Small intestine (tissue), 7 donors: ENCODE measurements around the gene SELENOH. TPM values are rescaled to one million over a fixed set of nuclear protein-coding genes. Genes with fewer than 3 reads are reported as not detected.

Source experiments
- DNase-seq, 2 donors: peaks; one replicate each; pipeline versions ENCODE4 v3.0.0 to v3.0.0-alpha.2; 2013
- FAIRE-seq: peaks from 2 replicates; lab custom pipeline; 2012; peaks lifted over from hg19 to GRCh38; lab: Jason Lieb, UNC
- H3K27ac ChIP-seq, 3 donors: one replicate each; pipeline ENCODE4 v1.5.1; 2013; ENCODE audit warnings: low read length in 2 of 3, mild to moderate bottlenecking in 2 of 3, control low read depth in 1 of 3, inconsistent platforms in 1 of 3, low read depth in 1 of 3, moderate library complexity in 1 of 3
- H3K27me3 ChIP-seq, 3 donors: one replicate each; pipeline ENCODE4 v1.6.1; 2013; ENCODE audit warnings: low read length in 3 of 3, inconsistent platforms in 1 of 3; ENCODE audit not compliant: control insufficient read depth in 3 of 3, insufficient read depth in 3 of 3
- H3K36me3 ChIP-seq, 3 donors: one replicate each; pipeline ENCODE4 v1.6.1; 2013; ENCODE audit warnings: low read length in 3 of 3, inconsistent platforms in 1 of 3, low read depth in 1 of 3, mild to moderate bottlenecking in 1 of 3, moderate library complexity in 1 of 3; ENCODE audit not compliant: control insufficient read depth in 3 of 3, insufficient read depth in 2 of 3
- H3K4me1 ChIP-seq, 3 donors: one replicate each; pipeline ENCODE4 v1.6.1; 2013; ENCODE audit warnings: low read length in 2 of 3, inconsistent platforms in 1 of 3, low read depth in 1 of 3, mild to moderate bottlenecking in 1 of 3, moderate library complexity in 1 of 3; ENCODE audit not compliant: control insufficient read depth in 3 of 3, insufficient read depth in 2 of 3
- H3K4me3 ChIP-seq, 3 donors: one replicate each; pipeline ENCODE4 v1.5.1; 2013; ENCODE audit warnings: low read length in 3 of 3, control low read depth in 1 of 3, inconsistent platforms in 1 of 3, low read depth in 1 of 3, mild to moderate bottlenecking in 1 of 3, moderate library complexity in 1 of 3
- H3K9me3 ChIP-seq, 2 donors: one replicate each; pipeline ENCODE4 v1.6.1; 2013; ENCODE audit warnings: low read depth in 1 of 2, low read length in 1 of 2; ENCODE audit not compliant: control insufficient read depth in 2 of 2, insufficient read depth in 1 of 2
- WGBS, 3 donors: extraction: QIAGEN DNeasy Blood & Tissue Kit; methylation state at CpG; one replicate each; pipeline ENCODE4 v1.1.7; 2013; 5-methylcytosine and 5-hydroxymethylcytosine counted together
- polyA plus RNA-seq, 4 donors: library from polyadenylated mRNA; stranded (reverse) in 3 of 4; unstranded in 1 of 4; fragments of 200-250 nt in 3 of 4; fragments of 120-200 nt in 1 of 4; gene quantifications; one replicate each; pipeline versions ENCODE4 v1.2.1 to v1.2.3, GENCODE V29; 2013
- donor health status: healthy with polysubstance abuse.
- donor health status: control.
- donor health status: control.
- donor health status: Bipolar disorder and iron deficiency.
- donor health status: healthy.

The SELENOH gene
- polyA plus RNA-seq, 4 donors = 78.3 to 148 (median 128) TPM

- FAIRE-seq = no peak
- WGBS, 3 donors = 39 to 59% (median 43%) methylated on average over 6 of the region's 6 CpGs
- no peak overlapping the region for H3K4me3 ChIP-seq
- H3K9me3 ChIP-seq = no peaks in the 10 kb centered on the region
- H3K36me3 ChIP-seq = peaks cover 0 to 22% (median 8%) of the 10 kb centered on the region in 3 donors
- peak overlapping the region; percentile 13 to 86 (median 82) for H3K27ac ChIP-seq
- peak; percentile 80 to 84 for DNase-seq
- H3K4me1 ChIP-seq = peaks cover 26 to 82% (median 39%) of the 10 kb centered on the region in 3 donors
- H3K27me3 ChIP-seq = no peaks in the 10 kb centered on the region
These were observed 46.8 kb downstream of the SELENOH start for GRCh38 chr11:57787920-57788702.

- FAIRE-seq = no peak
- Histone ChIP-seq H3K27ac (peak overlapping the region; percentile 13 to 86 (median 75)), H3K9me3 (no peaks in the 10 kb centered on the region), H3K4me3 (no peak overlapping the region), H3K27me3 (no peaks in the 10 kb centered on the region), H3K4me1 (peaks cover 26 to 86% (median 45%) of the 10 kb centered on the region in 3 donors), H3K36me3 (peaks cover 0 to 24% (median 9%) of the 10 kb centered on the region in 3 donors)
- peak in 1 of 2 donors; percentile 47 for DNase-seq
These were observed 47.4 kb downstream of the SELENOH start for GRCh38 chr11:57788703-57789088.

GRCh38 chr11:57791321-57792059 is 50.2 kb downstream of the SELENOH start:
- Histone ChIP-seq H3K27ac (peak overlapping the region; percentile 75 to 80 (median 75)), H3K27me3 (no peaks in the 10 kb centered on the region), H3K9me3 (no peaks in the 10 kb centered on the region), H3K4me3 (no peak overlapping the region), H3K4me1 (peaks cover 24 to 63% (median 46%) of the 10 kb centered on the region in 3 donors), H3K36me3 (peaks cover 5 to 41% (median 12%) of the 10 kb centered on the region in 3 donors)
- WGBS, 3 donors = 87 to 88% (median 88%) methylated on average over 22 of the region's 22 CpGs
- DNase-seq (no peak), FAIRE-seq (no peak)

- Histone ChIP-seq H3K27me3 (no peaks in the 10 kb centered on the region), H3K36me3 (peaks cover 7 to 46% (median 17%) of the 10 kb centered on the region in 3 donors), H3K9me3 (no peaks in the 10 kb centered on the region), H3K4me3 (no peak overlapping the region), H3K27ac (peak overlapping the region; percentile 75 to 80 (median 75)), H3K4me1 (peaks cover 23 to 57% (median 44%) of the 10 kb centered on the region in 3 donors)
- peak; percentile 41 to 76 for DNase-seq
- WGBS, 3 donors = 65 to 94% (median 74%) methylated on average over 7 of the region's 7 CpGs
- no peak for FAIRE-seq
These were observed 50.8 kb downstream of the SELENOH start for GRCh38 chr11:57792060-57792541.

GRCh38 chr11:57792870-57793269 is 51.6 kb downstream of the SELENOH start:
- peak overlapping the region; percentile 75 to 80 (median 75) for H3K27ac ChIP-seq
- no peak overlapping the region for H3K4me3 ChIP-seq
- H3K36me3 ChIP-seq = peaks cover 7 to 53% (median 17%) of the 10 kb centered on the region in 3 donors
- FAIRE-seq (no peak), DNase-seq (peak; percentile 60 to 68)
- peaks cover 20 to 51% (median 38%) of the 10 kb centered on the region in 3 donors for H3K4me1 ChIP-seq
- no peaks in the 10 kb centered on the region for H3K27me3 ChIP-seq
- no peaks in the 10 kb centered on the region for H3K9me3 ChIP-seq

Other genes with a start within 250 kb of the SELENOH start
- gene SLC43A1, start 225.8 kb upstream of the SELENOH start, polyA plus RNA-seq = 10 to 100 TPM in 2 of 4 donors, 1 to 10 TPM in 1, under 1 TPM in 1; 0.67 to 25.0 (median 7.9) TPM
- 10 to 100 TPM; 26.0 to 84.8 (median 60.7) TPM for gene TIMM10, start 210.7 kb upstream of the SELENOH start, polyA plus RNA-seq
- under 1 TPM in 1 of 4 donors, not detected in 3; 0.58 TPM for gene SMTNL1, start 203.9 kb upstream of the SELENOH start, polyA plus RNA-seq
- 10 to 100 TPM; 51.7 to 72.3 (median 58.7) TPM for gene UBE2L6, start 173.8 kb upstream of the SELENOH start, polyA plus RNA-seq
- gene SERPING1, start 143.8 kb upstream of the SELENOH start, polyA plus RNA-seq = 100 to 1,000 TPM in 1 of 4 donors, 10 to 100 TPM in 2, 1 to 10 TPM in 1; 5.4 to 201 (median 20.3) TPM
- 1 to 10 TPM in 2 of 4 donors, under 1 TPM in 1, not detected in 1; 0.86 to 2.2 (median 1.4) TPM for gene YPEL4, start 91.6 kb upstream of the SELENOH start, polyA plus RNA-seq
- gene CLP1, start 83.7 kb upstream of the SELENOH start, polyA plus RNA-seq = 10 to 100 TPM; 10.3 to 14.7 (median 13.0) TPM
- 10 to 100 TPM; 19.5 to 46.7 (median 30.6) TPM for gene ZDHHC5, start 73.4 kb upstream of the SELENOH start, polyA plus RNA-seq
- 10 to 100 TPM; 12.4 to 18.4 (median 17.0) TPM for gene MED19, start 29.3 kb upstream of the SELENOH start, polyA plus RNA-seq
- gene TMX2, start 28.9 kb upstream of the SELENOH start, polyA plus RNA-seq = 100 to 1,000 TPM in 1 of 4 donors, 10 to 100 TPM in 3; 43.4 to 152 (median 81.3) TPM
- gene BTBD18, start 10.3 kb downstream of the SELENOH start, polyA plus RNA-seq = under 1 TPM in 1 of 4 donors, not detected in 3; 0.10 TPM
- 100 to 1,000 TPM in 2 of 4 donors, 10 to 100 TPM in 2; 62.2 to 195 (median 119) TPM for gene CTNND1, start 20.3 kb downstream of the SELENOH start, polyA plus RNA-seq